H9 (cell line): ENCODE results near the gene TRIM69. TPM values are rescaled to one million over a fixed set of nuclear protein-coding genes. Genes with fewer than 3 reads are reported as not detected.
"Not testable (repeated sequence)": the region's sequence is repeated elsewhere in the genome, so short reads cannot be mapped to it uniquely, and the experiment has no call there.

ENCODE experiments used
- DNase-seq: peaks from one replicate; pipeline ENCODE4 v3.0.0-alpha.2; 2017
- H2AFZ ChIP-seq: one replicate; pipeline ENCODE4 v1.6.1; 2013; ENCODE audit warnings: mild to moderate bottlenecking, low read length, control low read depth, moderate library complexity
- H2AK5ac ChIP-seq: 2 replicates; pipeline ENCODE4 v1.6.1; 2013; ENCODE audit warnings: low read length, control low read depth, mixed read lengths; ENCODE audit not compliant: insufficient read length
- H2BK120ac ChIP-seq: one replicate; pipeline ENCODE4 v1.6.1; 2013; ENCODE audit warnings: low read depth, mild to moderate bottlenecking, low read length, control low read depth, inconsistent platforms; ENCODE audit not compliant: poor library complexity, severe bottlenecking
- H2BK12ac ChIP-seq: 2 replicates; pipeline ENCODE4 v1.6.1; 2013; ENCODE audit warnings: low read length, control low read depth, mixed read lengths, low read depth; ENCODE audit not compliant: insufficient read length
- H2BK15ac ChIP-seq: 2 replicates; pipeline ENCODE4 v1.6.1; 2013; ENCODE audit warnings: low read depth, low read length, control low read depth
- H2BK20ac ChIP-seq: one replicate; pipeline ENCODE4 v1.6.1; 2013; ENCODE audit warnings: low read depth, mild to moderate bottlenecking, low read length, control low read depth, inconsistent platforms; ENCODE audit not compliant: poor library complexity, severe bottlenecking
- H2BK5ac ChIP-seq: 2 replicates; pipeline ENCODE4 v1.6.1; 2013; ENCODE audit warnings: low read length, control low read depth, mixed read lengths; ENCODE audit not compliant: insufficient read length
- H3K14ac ChIP-seq: 2 replicates; pipeline ENCODE4 v1.6.1; 2013; ENCODE audit warnings: low read length, control low read depth; ENCODE audit not compliant: insufficient read depth
- H3K18ac ChIP-seq: 2 replicates; pipeline ENCODE4 v1.6.1; 2013; ENCODE audit warnings: low read depth, mild to moderate bottlenecking, mixed read lengths, low read length, control low read depth; ENCODE audit not compliant: insufficient read length
- H3K23ac ChIP-seq: 2 replicates; pipeline ENCODE4 v1.6.1; 2013; ENCODE audit warnings: low read length, control low read depth, mixed read lengths, low read depth; ENCODE audit not compliant: insufficient read length
- H3K23me2 ChIP-seq: 2 replicates; pipeline ENCODE4 v1.6.1; 2013; ENCODE audit warnings: low read depth, mild to moderate bottlenecking, mixed read lengths, low read length, control low read depth; ENCODE audit not compliant: insufficient read length, poor library complexity, severe bottlenecking
- H3K27ac ChIP-seq: 2 replicates; pipeline ENCODE4 v1.5.1; 2013; ENCODE audit warnings: low read length, control low read depth, mixed read lengths, low read depth; ENCODE audit not compliant: insufficient read length
- H3K27me3 ChIP-seq: 2 replicates; pipeline ENCODE4 v1.6.1; 2013; ENCODE audit warnings: low read length, control low read depth, inconsistent platforms; ENCODE audit not compliant: insufficient read depth
- H3K4ac ChIP-seq: 2 replicates; pipeline ENCODE4 v1.6.1; 2013; ENCODE audit warnings: low read depth, mild to moderate bottlenecking, control low read depth, inconsistent platforms, low read length, moderate library complexity
- H3K4me1 ChIP-seq: 2 replicates; pipeline ENCODE4 v1.6.1; 2013; ENCODE audit warnings: low read length, control low read depth, inconsistent platforms; ENCODE audit not compliant: insufficient read depth
- H3K4me2 ChIP-seq: 2 replicates; pipeline ENCODE4 v1.6.1; 2013; ENCODE audit warnings: low read length, control low read depth, mixed read lengths; ENCODE audit not compliant: insufficient read length, insufficient read depth
- H3K56ac ChIP-seq: 2 replicates; pipeline ENCODE4 v1.6.1; 2013; ENCODE audit warnings: low read depth, mild to moderate bottlenecking, mixed read lengths, low read length, control low read depth; ENCODE audit not compliant: insufficient read length
- H3K79me1 ChIP-seq: 2 replicates; pipeline ENCODE4 v1.6.1; 2013; ENCODE audit warnings: low read depth, mild to moderate bottlenecking, moderate library complexity, low read length, control low read depth, inconsistent platforms; ENCODE audit not compliant: insufficient read depth, poor library complexity, severe bottlenecking
- H3K79me2 ChIP-seq: 2 replicates; pipeline ENCODE4 v1.6.1; 2013; ENCODE audit warnings: low read length, control low read depth, inconsistent platforms; ENCODE audit not compliant: insufficient read depth
- H3K9ac ChIP-seq: 2 replicates; pipeline ENCODE4 v1.6.1; 2013; ENCODE audit warnings: low read length, control low read depth, mixed read lengths; ENCODE audit not compliant: insufficient read length; ENCODE audit errors: extremely low read depth
- H3K9me3 ChIP-seq: one replicate; pipeline ENCODE4 v1.6.1; 2013; ENCODE audit warnings: low read depth, low read length, inconsistent platforms; ENCODE audit not compliant: control insufficient read depth
- H3T11ph ChIP-seq: one replicate; pipeline ENCODE4 v1.6.1; 2013; ENCODE audit warnings: mild to moderate bottlenecking, low read length, control low read depth, inconsistent platforms
- H4K20me1 ChIP-seq: one replicate; pipeline ENCODE4 v1.6.1; 2013; ENCODE audit not compliant: control insufficient read depth, insufficient read length, insufficient read depth
- H4K5ac ChIP-seq: 2 replicates; pipeline ENCODE4 v1.6.1; 2013; ENCODE audit warnings: low read depth, mild to moderate bottlenecking, mixed read lengths, low read length, control low read depth; ENCODE audit not compliant: insufficient read length
- H4K8ac ChIP-seq: replicated peaks from 2 replicates; pipeline ENCODE4 v1.6.1; 2013; ENCODE audit warnings: low read length, control low read depth, mixed read lengths, low read depth; ENCODE audit not compliant: insufficient read length
- H4K91ac ChIP-seq: 2 replicates; pipeline ENCODE4 v1.6.1; 2013; ENCODE audit warnings: low read depth, mild to moderate bottlenecking, moderate library complexity, mixed read lengths, low read length, control low read depth; ENCODE audit not compliant: insufficient read length
- H3K27ac Mint-ChIP-seq, 3 experiments: 2 replicates in 2 of 3; 3 replicates in 1 of 3; pipeline ENCODE4 v1.8.0; 2020 to 2021; ENCODE audit warnings: mixed read lengths in 3 of 3, mild to moderate bottlenecking in 1 of 3, moderate library complexity in 1 of 3
- H3K27me3 Mint-ChIP-seq: 2 replicates; pipeline ENCODE4 v1.8.0; 2021; ENCODE audit warnings: low read depth, mild to moderate bottlenecking, moderate library complexity, mixed read lengths
- H3K36me3 Mint-ChIP-seq, 3 experiments: 2 replicates in 2 of 3; 3 replicates in 1 of 3; pipeline ENCODE4 v1.8.0; 2020 to 2021; ENCODE audit warnings: low read depth in 3 of 3, mixed read lengths in 3 of 3; ENCODE audit not compliant: insufficient read depth in 1 of 3
- H3K4me1 Mint-ChIP-seq, 2 experiments: 2 replicates each; pipeline ENCODE4 v1.8.0; 2020; ENCODE audit warnings: mixed read lengths in 2 of 2
- H3K4me3 Mint-ChIP-seq, 2 experiments: 2 replicates in 1 of 2; 3 replicates in 1 of 2; pipeline ENCODE4 v1.8.0; 2020 to 2021; ENCODE audit warnings: mild to moderate bottlenecking in 2 of 2, mixed read lengths in 2 of 2, moderate library complexity in 1 of 2
- H3K9me3 Mint-ChIP-seq, 2 experiments: 2 replicates in 1 of 2; 3 replicates in 1 of 2; pipeline ENCODE4 v1.8.0; 2020; ENCODE audit warnings: mild to moderate bottlenecking in 2 of 2, mixed read lengths in 2 of 2, moderate library complexity in 1 of 2
- CTCF ChIP-seq: fragments of 200-600 bp; sonication (generic); conservative IDR thresholded peaks from 3 replicates; pipeline ENCODE4 v1.8.0; 2021; ENCODE audit warnings: antibody characterized with exemption, mild to moderate bottlenecking
- WGBS: extraction: QIAGEN DNeasy Blood & Tissue Kit; methylation state at CpG from one replicate; pipeline ENCODE4 v1.1.7; 2013; ENCODE audit warnings: missing lambda C conversion rate, low lambda C conversion rate, mixed read lengths; ENCODE audit not compliant: insufficient read length; ENCODE audit errors: extremely low coverage; 5-methylcytosine and 5-hydroxymethylcytosine counted together
- total RNA-seq: library from RNA; stranded (reverse); gene quantifications from 2 replicates; pipeline ENCODE4 v1.2.1, GENCODE V29; 2021

Gene TRIM69
- total RNA-seq, 1 experiment from 2014 or later, result 4.3 TPM

GRCh38 chr15:44719293-44719999, 16.9 kb upstream of the TRIM69 start:
- H3K18ac ChIP-seq, result no peak overlapping the region
- no peak overlapping the region for H2AFZ ChIP-seq
- no peaks in the 10 kb centered on the region for H3K9me3 ChIP-seq
- no peak overlapping the region for H3K27ac ChIP-seq
- no peak overlapping the region for H3T11ph ChIP-seq
- H3K9ac ChIP-seq, result no peak overlapping the region
- no peak overlapping the region for H3K4ac ChIP-seq
- H2BK15ac ChIP-seq, result no peak overlapping the region
- no peaks in the 10 kb centered on the region for H3K4me1 ChIP-seq
- DNase-seq, result no peak
- Mint-ChIP-seq H3K27me3 (no peaks in the 10 kb centered on the region), H3K9me3 (no peaks in the 10 kb centered on the region), H3K36me3 (peaks cover 2 to 15% (median 14%) of the 10 kb centered on the region in 3 experiments; a peak in 5 of 7 replicates), H3K4me3 (no peak overlapping the region), H3K4me1 (peaks cover 5 to 6% of the 10 kb centered on the region in 2 experiments; a peak in 3 of 4 replicates), H3K27ac (no peak overlapping the region; a peak in 2 of 7 replicates)
- no peak overlapping the region for H4K8ac ChIP-seq
- H2BK5ac ChIP-seq, result no peak overlapping the region
- H3K79me2 ChIP-seq, result no peaks in the 10 kb centered on the region
- no peaks in the 10 kb centered on the region for H4K20me1 ChIP-seq
- no peak overlapping the region for H2BK20ac ChIP-seq
- H4K5ac ChIP-seq, result no peak overlapping the region
- no peak overlapping the region for H2BK12ac ChIP-seq
- H3K14ac ChIP-seq, result no peak overlapping the region
- H2AK5ac ChIP-seq, result no peak overlapping the region
- no peak overlapping the region for H3K56ac ChIP-seq
- no peaks in the 10 kb centered on the region for H3K27me3 ChIP-seq
- H3K79me1 ChIP-seq, result no peaks in the 10 kb centered on the region
- no peaks in the 10 kb centered on the region for H3K23me2 ChIP-seq
- no peak overlapping the region for H3K23ac ChIP-seq
- TF ChIP-seq CTCF, result no peak
- H4K91ac ChIP-seq, result no peak overlapping the region
- WGBS, result no CpG with 5 or more reads among the region's 4 CpGs
- no peak overlapping the region for H3K4me2 ChIP-seq
- H2BK120ac ChIP-seq, result no peak overlapping the region

- not testable (repeated sequence) for H3K9ac ChIP-seq, H4K5ac ChIP-seq, H2AFZ ChIP-seq, H3K4me2 ChIP-seq, H3K79me2 ChIP-seq, H3K9me3 Mint-ChIP-seq, H3K4me3 Mint-ChIP-seq, H3K27me3 Mint-ChIP-seq, H3K27me3 ChIP-seq, H2BK12ac ChIP-seq, H2BK20ac ChIP-seq, H3K23me2 ChIP-seq, H3K4ac ChIP-seq, DNase-seq, H4K8ac ChIP-seq, H3K27ac Mint-ChIP-seq, H3T11ph ChIP-seq, H3K79me1 ChIP-seq, H4K20me1 ChIP-seq, H3K4me1 Mint-ChIP-seq, H4K91ac ChIP-seq, H3K27ac ChIP-seq, H3K18ac ChIP-seq, H3K23ac ChIP-seq, H3K56ac ChIP-seq, H3K9me3 ChIP-seq, H2AK5ac ChIP-seq, H2BK5ac ChIP-seq, H2BK120ac ChIP-seq, H2BK15ac ChIP-seq, H3K14ac ChIP-seq, H3K4me1 ChIP-seq
- peaks cover 2 to 15% (median 14%) of the 10 kb centered on the region in 3 experiments; a peak in 5 of 7 replicates for H3K36me3 Mint-ChIP-seq
- WGBS, result no CpG with 5 or more reads among the region's 8 CpGs
Observed at GRCh38 chr15:44720000-44720435, 16.3 kb upstream of the TRIM69 start.
